ENCODE results near the gene SIAH3.

Gene SIAH3

DNA sequence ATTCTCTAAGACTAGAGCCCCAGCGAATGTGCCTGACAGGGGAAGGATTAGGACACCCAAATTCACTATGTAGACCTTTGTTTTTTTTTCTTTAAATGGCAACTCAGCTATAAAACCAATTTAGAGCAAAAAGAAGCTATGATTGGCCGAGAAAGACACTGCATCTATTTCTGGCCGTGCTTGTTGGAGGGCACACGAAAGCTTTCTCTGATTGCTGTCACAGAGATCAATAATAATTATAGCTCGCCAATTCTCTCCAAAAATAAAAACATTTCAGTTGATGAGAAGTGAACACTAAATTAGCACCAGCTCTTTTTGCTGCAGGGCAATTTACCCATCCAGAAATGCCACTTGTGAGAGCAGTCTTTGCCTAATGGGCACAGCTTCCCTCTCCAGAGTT is 118.2 kb downstream of the SIAH3 start:
- DNase-seq (ENCODE audit: low read depth): no peak

DNA sequence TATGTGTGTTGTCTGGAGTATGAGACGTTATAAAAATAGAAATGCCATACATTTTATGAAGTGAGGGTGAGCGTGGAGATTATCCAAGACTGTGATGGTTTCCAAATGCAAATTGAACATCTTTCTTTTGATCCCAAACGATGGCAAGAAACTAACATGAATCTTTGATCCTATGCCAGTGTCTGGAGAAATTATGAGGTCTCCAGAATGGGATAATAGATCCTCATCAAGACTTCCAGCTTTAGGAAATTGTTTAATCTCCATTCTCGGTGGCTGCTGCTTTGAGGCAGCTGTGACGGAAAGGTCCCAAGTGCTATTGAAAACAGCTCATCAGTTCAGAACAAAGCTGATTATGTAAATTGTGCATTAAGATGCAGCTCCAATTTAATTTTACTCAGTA is 118.6 kb downstream of the SIAH3 start:
- DNase-seq (ENCODE audit: low read depth): no peak

DNA sequence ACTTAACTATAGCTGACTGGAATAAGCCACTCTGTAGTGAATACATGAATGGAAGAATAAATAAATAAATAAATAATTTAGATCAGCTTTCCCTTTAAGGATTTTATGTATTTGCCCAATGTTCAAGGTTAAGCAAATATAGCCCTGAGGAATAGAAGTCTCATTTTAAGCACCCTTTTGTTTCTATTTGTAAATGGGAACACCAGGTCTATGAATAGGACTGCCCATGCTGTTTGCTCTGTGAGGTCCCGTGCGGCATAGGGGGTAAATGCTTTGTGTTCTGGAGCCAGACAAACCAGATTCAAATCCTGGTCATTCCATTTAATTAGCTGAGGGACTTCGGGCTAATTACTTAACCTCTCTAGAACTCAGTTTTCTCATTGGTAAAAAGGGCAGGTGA is 120.1 kb downstream of the SIAH3 start:
- no peak for DNase-seq (ENCODE audit: low read depth)

DNA sequence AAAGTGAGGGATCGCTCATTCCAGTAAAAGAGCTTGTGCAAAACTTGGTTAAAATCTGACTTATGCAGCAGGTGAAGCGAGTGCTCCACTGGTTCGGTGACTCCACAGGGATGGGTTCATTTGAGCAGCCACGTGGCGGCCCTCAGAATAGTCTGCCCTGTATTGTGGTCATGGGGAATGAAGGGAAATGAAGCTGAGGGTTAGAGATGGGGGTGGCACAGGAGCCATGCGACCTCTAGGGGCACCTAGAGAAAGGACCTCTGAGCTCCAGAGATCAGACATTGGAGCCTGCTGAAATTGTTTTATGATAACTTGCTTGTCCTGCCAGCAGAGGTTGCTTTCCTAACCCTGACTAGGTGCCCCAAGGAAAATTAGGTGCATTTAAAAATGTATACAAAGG is 122.8 kb downstream of the SIAH3 start:
- DNase-seq (ENCODE audit: low read depth): peak; percentile 47

All from ELR (cell line).